ENCODE results near the gene RAP1GDS1.

DNA sequence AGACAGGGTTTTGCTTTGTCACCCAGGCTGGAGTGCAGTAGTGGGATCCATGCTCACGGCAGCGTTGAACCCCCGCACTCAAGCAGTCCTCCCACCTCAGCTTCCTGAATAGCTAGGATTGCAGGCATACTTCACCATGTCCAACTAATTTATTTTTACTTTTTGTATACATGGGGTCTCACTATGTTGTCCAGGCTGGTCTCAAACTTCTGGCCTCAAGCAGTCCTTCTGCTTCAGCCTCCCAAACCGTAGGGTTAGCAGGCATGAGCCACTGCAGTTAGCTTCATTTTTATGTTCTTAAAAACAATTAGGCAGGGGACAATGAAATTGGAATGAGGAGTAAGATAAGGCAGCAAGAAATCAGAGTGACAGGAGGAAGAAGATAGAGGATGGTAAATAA is 50.5 kb downstream of the RAP1GDS1 start:
- no peak for TF ChIP-seq POLR2A (IDR thresholded peaks at IDR 0.05; ENCODE audit: low read depth, low read length)
- no peak for TF ChIP-seq POLR2AphosphoS5 (IDR thresholded peaks at IDR 0.05; ENCODE audit: low read depth, low read length)

Data from GM12892 (cell line).